Vagina (tissue), 2 donors: ENCODE results near the gene CSMD2.

Experiments
- CTCF ChIP-seq, 3 experiments: fragments of 450-650 bp in 2 of 3; fragments of 200-600 bp in 1 of 3; sonication (generic) in 1 of 3; IDR thresholded peaks; one replicate each; pipeline ENCODE4 v1.5.1; 2017 to 2019; ENCODE audit warnings: antibody characterized with exemption in 3 of 3, mild to moderate bottlenecking in 2 of 3, moderate library complexity in 2 of 3
- POLR2A ChIP-seq, 2 donors: fragments of 450-650 bp; IDR thresholded peaks; one replicate each; pipeline ENCODE4 v1.6.1; 2017; ENCODE audit warnings: antibody characterized with exemption in 2 of 2, mild to moderate bottlenecking in 2 of 2, moderate library complexity in 2 of 2
- POLR2AphosphoS5 ChIP-seq, 2 donors: sonication (generic); formaldehyde crosslinking; IDR thresholded peaks; one replicate each; pipeline ENCODE4 v1.9.0; 2017; ENCODE audit warnings: antibody characterized with exemption in 2 of 2, mild to moderate bottlenecking in 2 of 2, low read depth in 1 of 2; ENCODE audit not compliant: insufficient read depth in 1 of 2

- no peak for TF ChIP-seq POLR2A (IDR thresholded peaks at IDR 0.05)
- no peak for TF ChIP-seq CTCF (IDR thresholded peaks at IDR 0.05)
- TF ChIP-seq POLR2AphosphoS5 (IDR thresholded peaks at IDR 0.05; ENCODE audit: insufficient read depth in 1 of 2, low read depth in 1 of 2): no peak
Measured at GRCh38 chr1:33854091-33854490, 310.9 kb downstream of the CSMD2 start.
